Mesothelial cell of epicardium (in vitro differentiated cells): ENCODE measurements around the gene YBEY. TPM values are rescaled to one million over a fixed set of nuclear protein-coding genes. Genes with fewer than 3 reads are reported as not detected.

ENCODE experiments used
- DNase-seq, 2 experiments: peaks; one replicate each; pipeline ENCODE4 v3.0.0; 2021; ENCODE audit warnings: low spot score in 2 of 2; ENCODE audit not compliant: unreplicated experiment in 2 of 2
- H3K27ac Mint-ChIP-seq: 2 replicates; pipeline ENCODE4 v1.8.0; 2021; ENCODE audit warnings: mixed read lengths
- H3K27me3 Mint-ChIP-seq: 2 replicates; pipeline ENCODE4 v1.8.0; 2021; ENCODE audit warnings: low read depth, mixed read lengths
- H3K36me3 Mint-ChIP-seq: 2 replicates; pipeline ENCODE4 v1.8.0; 2021; ENCODE audit warnings: mixed read lengths
- H3K4me1 Mint-ChIP-seq: 2 replicates; pipeline ENCODE4 v1.8.0; 2021; ENCODE audit warnings: mixed read lengths
- H3K4me3 Mint-ChIP-seq: 2 replicates; pipeline ENCODE4 v1.8.0; 2021; ENCODE audit warnings: mild to moderate bottlenecking, moderate library complexity, mixed read lengths
- H3K9me3 Mint-ChIP-seq: 2 replicates; pipeline ENCODE4 v1.8.0; 2021; ENCODE audit warnings: mixed read lengths
- total RNA-seq: library from RNA; stranded (reverse); gene quantifications from 3 replicates; pipeline ENCODE4 v1.2.1, GENCODE V29; 2021
- TF ChIP-seq, protein P1 (sequence below): fragments of 200-600 bp; sonication (generic); IDR thresholded peaks from one replicate; pipeline ENCODE4 v1.5.0; 2021; ENCODE audit warnings: antibody characterized with exemption; ENCODE audit not compliant: unreplicated experiment

The YBEY gene
- total RNA-seq, 1 donor from 2014 or later: 18.4 TPM

GRCh38 chr21:46265736-46266525 lies 20.2 kb upstream of the YBEY start:
- Mint-ChIP-seq H3K36me3 (peaks cover 25% of the 10 kb centered on the region), H3K4me3 (no peak overlapping the region), H3K27ac (peak overlapping the region; percentile 62), H3K4me1 (no peaks in the 10 kb centered on the region), H3K9me3 (no peaks in the 10 kb centered on the region), H3K27me3 (no peaks in the 10 kb centered on the region)
- DNase-seq: no peak
- TF ChIP-seq, protein P1, sequence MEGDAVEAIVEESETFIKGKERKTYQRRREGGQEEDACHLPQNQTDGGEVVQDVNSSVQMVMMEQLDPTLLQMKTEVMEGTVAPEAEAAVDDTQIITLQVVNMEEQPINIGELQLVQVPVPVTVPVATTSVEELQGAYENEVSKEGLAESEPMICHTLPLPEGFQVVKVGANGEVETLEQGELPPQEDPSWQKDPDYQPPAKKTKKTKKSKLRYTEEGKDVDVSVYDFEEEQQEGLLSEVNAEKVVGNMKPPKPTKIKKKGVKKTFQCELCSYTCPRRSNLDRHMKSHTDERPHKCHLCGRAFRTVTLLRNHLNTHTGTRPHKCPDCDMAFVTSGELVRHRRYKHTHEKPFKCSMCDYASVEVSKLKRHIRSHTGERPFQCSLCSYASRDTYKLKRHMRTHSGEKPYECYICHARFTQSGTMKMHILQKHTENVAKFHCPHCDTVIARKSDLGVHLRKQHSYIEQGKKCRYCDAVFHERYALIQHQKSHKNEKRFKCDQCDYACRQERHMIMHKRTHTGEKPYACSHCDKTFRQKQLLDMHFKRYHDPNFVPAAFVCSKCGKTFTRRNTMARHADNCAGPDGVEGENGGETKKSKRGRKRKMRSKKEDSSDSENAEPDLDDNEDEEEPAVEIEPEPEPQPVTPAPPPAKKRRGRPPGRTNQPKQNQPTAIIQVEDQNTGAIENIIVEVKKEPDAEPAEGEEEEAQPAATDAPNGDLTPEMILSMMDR: no peak

DNA sequence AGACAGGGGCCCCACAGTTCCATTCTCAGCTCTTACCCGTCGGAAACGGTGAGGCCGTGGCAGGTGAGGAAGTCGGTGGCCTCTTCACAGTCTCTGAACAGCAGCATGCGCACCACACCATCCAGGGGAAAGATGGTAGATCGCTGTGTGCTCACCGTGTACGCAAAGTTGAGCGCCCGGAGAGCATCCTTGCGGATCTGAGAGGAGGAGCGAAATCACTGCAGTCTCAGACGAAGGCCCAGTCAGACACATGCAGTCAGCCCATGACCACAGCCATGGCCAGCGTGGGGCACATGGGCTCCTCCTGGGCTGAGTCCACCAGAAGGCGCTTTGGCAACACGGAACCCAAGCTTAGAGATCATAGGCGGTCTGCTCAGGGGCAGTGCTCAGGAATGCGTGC lies 19.2 kb upstream of the YBEY start:
- Mint-ChIP-seq H3K4me3 (no peak overlapping the region), H3K4me1 (no peaks in the 10 kb centered on the region), H3K9me3 (no peaks in the 10 kb centered on the region), H3K27me3 (no peaks in the 10 kb centered on the region), H3K36me3 (peaks cover 23% of the 10 kb centered on the region), H3K27ac (no peak overlapping the region)
- TF ChIP-seq, protein P1: no peak
- no peak for DNase-seq

- peaks cover 28% of the 10 kb centered on the region for H3K36me3 Mint-ChIP-seq
These were observed 17.8 kb upstream of the YBEY start for GRCh38 chr21:46268371-46268770.

GRCh38 chr21:46269466-46269865 lies 16.7 kb upstream of the YBEY start:
- Mint-ChIP-seq H3K4me1 (no peaks in the 10 kb centered on the region), H3K36me3 (peaks cover 34% of the 10 kb centered on the region), H3K9me3 (no peaks in the 10 kb centered on the region), H3K27me3 (no peaks in the 10 kb centered on the region), H3K4me3 (no peak overlapping the region), H3K27ac (no peak overlapping the region)
- no peak for DNase-seq
- TF ChIP-seq, protein P1: no peak

More at GRCh38 chr21:46268371-46268770, 17.8 kb upstream of the YBEY start:
- no peaks in the 10 kb centered on the region for H3K27me3 Mint-ChIP-seq
- H3K27ac Mint-ChIP-seq: no peak overlapping the region
- H3K4me1 Mint-ChIP-seq: no peaks in the 10 kb centered on the region
- H3K9me3 Mint-ChIP-seq: no peaks in the 10 kb centered on the region
- no peak overlapping the region for H3K4me3 Mint-ChIP-seq
- no peak for DNase-seq
- TF ChIP-seq, protein P1: no peak

DNA sequence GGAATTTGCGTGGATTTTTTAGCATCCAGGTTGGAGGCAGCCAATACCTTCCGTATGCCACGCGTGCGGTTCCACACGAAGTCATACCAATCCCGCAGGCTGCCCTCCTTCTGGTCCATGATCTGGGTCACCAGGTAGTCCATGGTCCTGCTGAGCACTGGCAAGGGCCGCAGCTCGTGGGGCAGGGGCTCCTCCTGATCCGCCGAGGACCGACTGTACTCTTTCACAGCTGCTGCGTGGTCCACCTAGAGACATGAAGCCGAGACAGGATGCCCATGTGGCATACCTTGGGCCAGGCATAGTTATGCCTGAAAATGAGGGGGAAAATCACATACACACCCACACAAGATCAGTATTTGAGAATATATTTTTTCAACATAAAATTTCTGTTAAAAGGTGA lies 12.8 kb upstream of the YBEY start:
- no peak for DNase-seq
- no peak overlapping the region for H3K4me3 Mint-ChIP-seq
- no peak overlapping the region for H3K27ac Mint-ChIP-seq
- peaks cover 39% of the 10 kb centered on the region for H3K36me3 Mint-ChIP-seq
- no peaks in the 10 kb centered on the region for H3K9me3 Mint-ChIP-seq
- TF ChIP-seq, protein P1: no peak
- H3K4me1 Mint-ChIP-seq: no peaks in the 10 kb centered on the region
- no peaks in the 10 kb centered on the region for H3K27me3 Mint-ChIP-seq
